Activated CD4-positive, alpha-beta T cell treated with anti-CD3 and anti-CD28 coated beads, Interleukin-10, Interleukin-2, amounts not matched to agents 100 ng/mL and 50 ng/mL, durations not matched to agents 16 hours and 8 hours (primary cell): ENCODE measurements around the gene BCLAF1.
A peak's percentile ranks its signal among the peaks of the same experiment; 100 is the strongest.
"Not testable (repeated sequence)": the region's sequence is repeated elsewhere in the genome, so short reads cannot be mapped to it uniquely, and the experiment has no call there.

ENCODE experiments used
- DNase-seq: peaks from one replicate; pipeline ENCODE4 v3.0.0-alpha.2; 2020

The BCLAF1 gene

GRCh38 chr6:136309171-136309570 lies 19.5 kb upstream of the BCLAF1 start:
- no peak for DNase-seq

DNA sequence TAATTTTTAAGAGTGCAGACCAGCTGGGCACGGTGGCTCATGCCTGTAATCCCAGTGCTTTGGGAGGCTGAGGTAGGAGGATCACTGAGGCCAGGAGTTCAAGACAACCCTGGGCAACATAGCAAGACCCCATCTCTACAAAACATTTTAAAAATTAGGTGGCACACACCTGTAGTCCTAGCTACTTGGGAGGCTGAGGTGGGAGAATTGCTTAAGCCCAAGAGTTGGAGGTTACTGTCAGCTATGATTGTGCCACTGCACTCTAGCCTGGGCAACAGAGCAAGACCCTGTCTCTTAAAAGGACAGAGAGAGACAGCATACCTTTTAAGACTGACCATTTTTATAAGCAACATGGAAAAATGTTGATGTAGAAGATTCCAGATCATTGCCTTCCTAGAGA lies 18.8 kb upstream of the BCLAF1 start:
- DNase-seq: not testable (repeated sequence)

GRCh38 chr6:136307351-136307750 lies 17.7 kb upstream of the BCLAF1 start:
- DNase-seq: no peak

DNA sequence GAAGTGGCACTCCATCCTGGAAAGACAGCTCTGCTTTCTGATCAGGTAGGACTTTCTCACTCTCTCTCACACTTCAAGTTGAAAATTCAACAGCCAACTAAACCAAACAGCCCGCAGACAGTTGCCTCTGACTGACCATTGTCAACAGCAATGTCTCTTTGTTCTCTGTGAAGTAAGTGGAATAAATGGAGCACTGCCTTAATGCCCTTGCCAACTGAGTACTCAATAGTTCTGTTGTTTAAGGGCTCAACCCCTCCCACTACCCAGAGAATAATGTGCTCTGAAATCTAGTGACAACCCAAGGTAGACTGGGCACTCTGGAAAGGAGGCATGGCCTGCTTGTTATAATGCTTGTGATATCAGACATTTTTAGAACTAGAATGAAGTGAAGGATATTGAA lies 16.8 kb upstream of the BCLAF1 start:
- DNase-seq: no peak

GRCh38 chr6:136304410-136304809 lies 14.8 kb upstream of the BCLAF1 start:
- no peak for DNase-seq

GRCh38 chr6:136303516-136303915 lies 13.9 kb upstream of the BCLAF1 start:
- DNase-seq: no peak

DNA sequence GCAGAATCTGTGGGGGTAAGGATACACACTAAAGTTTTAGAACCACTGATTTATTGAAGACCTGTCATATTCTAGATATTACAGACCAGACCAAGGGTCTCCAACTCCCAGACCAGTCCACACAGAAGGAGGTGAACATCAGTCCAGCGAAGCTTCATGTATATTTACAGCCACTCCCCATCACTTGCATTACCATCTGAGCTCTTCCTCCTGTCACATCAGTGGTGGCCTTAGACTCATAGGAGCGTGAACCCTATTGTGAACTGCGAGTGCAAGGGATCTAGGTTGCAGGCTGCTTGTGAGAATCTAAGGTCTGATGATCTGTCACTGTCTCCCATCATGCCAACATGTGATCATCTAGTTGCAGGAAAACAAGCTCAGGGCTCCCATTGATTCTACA lies 5.0 kb upstream of the BCLAF1 start:
- no peak for DNase-seq

- DNase-seq: peak; percentile 86
Measured at GRCh38 chr6:136290410-136291010, 864 bp upstream of the BCLAF1 start.

DNA sequence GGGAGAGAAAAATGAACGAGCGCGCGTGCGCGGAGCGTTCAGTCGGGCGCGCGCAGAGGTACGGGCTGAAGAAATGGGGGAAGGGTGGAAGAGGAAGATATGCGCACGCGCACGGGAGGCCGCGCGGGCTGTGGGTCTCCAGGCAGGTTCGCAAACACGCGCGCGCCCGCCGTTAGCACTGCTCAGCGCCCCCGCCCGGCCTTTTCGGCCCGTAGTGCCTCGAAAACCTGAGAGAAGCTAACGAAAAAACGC lies 393 bp downstream of the BCLAF1 start:
- peak; percentile 94 for DNase-seq

GRCh38 chr6:136288566-136289326 lies 900 bp downstream of the BCLAF1 start:
- DNase-seq: peak; percentile 91

GRCh38 chr6:136284909-136285308 lies 4.7 kb downstream of the BCLAF1 start:
- peak; percentile 33 for DNase-seq

GRCh38 chr6:136282906-136283305 lies 6.7 kb downstream of the BCLAF1 start:
- no peak for DNase-seq

- DNase-seq: no peak
Measured at GRCh38 chr6:136280032-136280609, 9.5 kb downstream of the BCLAF1 start.

DNA sequence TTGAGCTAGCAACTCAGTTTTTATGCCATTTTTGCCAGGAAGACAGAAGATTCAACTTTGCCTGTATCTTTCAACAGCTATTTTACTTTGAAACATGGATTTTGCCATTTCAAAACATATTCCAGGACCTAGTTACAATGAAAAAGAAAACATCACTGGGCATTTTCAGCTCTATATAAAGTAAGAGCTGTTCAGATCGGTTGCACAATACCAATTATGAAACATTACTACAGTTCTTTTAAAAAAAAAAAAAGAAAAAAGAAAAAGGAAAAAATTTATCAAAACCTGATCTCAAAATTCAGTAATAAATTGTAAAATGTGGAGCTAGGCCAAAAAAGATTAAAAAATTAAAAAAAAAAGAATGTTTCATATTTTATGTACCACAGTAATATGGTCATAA lies 15.6 kb downstream of the BCLAF1 start:
- DNase-seq: no peak

- no peak for DNase-seq
Measured at GRCh38 chr6:136265101-136265500, 24.5 kb downstream of the BCLAF1 start.

- no peak for DNase-seq
Measured at GRCh38 chr6:136262940-136263339, 26.7 kb downstream of the BCLAF1 start.

DNA sequence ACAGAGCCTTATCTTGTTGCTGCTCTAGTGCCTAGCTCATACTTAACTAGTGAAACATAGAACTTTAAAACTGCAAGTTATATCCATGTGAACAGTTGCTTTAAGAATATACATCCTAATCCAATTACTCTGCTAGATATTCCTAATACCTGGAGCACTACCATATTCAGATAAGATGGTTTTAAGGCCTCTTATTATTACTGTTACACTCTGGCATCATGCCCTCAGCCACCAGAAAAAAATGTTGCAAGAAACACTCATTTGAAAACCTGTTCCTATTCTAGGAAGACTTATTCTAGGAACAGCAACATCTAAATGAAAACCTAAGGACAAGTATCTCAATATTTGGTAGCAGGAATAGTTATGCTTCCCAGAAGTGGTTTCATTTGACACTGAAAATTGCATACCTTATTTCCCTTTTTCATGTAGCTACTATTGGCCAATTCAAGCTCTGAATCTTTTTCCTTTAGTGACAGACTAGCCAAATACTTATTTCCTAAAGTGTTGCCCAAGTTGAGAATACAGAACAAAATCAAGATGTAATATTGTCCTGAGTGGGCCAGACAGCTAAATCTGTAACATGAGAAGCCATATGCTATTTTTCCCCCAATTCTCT lies 34.7 kb downstream of the BCLAF1 start:
- peak; percentile 12 for DNase-seq

DNA sequence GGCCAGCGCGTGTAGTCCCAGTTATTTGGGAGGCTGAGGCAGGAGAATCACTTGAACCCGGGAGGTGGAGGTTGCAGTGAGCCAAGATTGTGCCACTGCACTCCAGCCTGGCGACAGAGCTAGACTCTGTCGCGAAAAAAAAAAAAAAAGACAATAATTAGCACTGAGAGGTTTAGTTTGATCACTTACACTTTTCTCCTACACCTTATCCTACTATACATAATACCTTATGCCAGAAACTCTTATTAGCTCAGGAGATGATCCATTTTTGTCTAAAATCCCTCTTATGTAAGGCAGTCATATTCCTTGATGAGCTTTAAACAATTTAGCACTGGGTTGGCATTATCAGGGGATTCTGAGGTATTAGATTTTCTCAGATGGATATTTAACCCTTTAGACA lies 35.9 kb downstream of the BCLAF1 start:
- DNase-seq: no peak

DNA sequence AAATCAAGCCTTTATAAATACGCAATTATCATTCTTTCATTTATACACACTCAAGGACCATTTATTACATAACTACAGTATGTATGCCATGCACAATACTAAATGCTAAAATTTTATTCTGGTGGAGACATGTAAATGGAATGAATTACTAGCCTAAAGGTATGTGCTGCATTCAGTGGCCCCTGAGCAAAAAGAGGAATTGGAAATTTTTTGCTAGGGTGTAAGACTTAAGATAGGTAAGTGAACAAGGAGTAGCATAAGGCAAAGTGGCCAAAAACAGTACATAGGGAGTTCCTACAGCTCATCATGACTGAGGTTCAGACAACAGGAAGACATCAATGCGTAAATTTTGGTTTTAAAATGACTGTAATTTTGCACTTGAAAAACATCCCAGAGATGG lies 37.2 kb downstream of the BCLAF1 start:
- DNase-seq: peak; percentile 33

DNA sequence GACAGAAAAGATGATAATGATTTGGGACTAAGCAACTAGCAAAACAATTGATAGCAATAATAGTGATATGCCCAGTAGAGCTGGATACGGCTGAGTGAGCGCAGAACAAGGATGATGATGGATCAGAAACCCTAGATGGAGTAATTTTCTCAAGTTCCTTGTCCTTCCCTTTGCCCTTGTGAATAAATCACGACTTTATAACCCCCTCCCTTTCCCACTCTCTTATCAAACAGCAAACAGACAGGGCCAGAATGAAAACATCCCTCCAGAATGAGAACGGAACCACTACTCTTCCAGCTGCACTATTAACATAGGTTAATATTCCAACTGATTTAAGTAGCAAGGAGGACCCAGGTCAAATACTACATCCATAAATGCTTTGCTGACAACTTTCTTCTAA lies 38.3 kb downstream of the BCLAF1 start:
- DNase-seq: no peak

GRCh38 chr6:136250686-136251008 lies 39.0 kb downstream of the BCLAF1 start:
- DNase-seq: no peak

DNA sequence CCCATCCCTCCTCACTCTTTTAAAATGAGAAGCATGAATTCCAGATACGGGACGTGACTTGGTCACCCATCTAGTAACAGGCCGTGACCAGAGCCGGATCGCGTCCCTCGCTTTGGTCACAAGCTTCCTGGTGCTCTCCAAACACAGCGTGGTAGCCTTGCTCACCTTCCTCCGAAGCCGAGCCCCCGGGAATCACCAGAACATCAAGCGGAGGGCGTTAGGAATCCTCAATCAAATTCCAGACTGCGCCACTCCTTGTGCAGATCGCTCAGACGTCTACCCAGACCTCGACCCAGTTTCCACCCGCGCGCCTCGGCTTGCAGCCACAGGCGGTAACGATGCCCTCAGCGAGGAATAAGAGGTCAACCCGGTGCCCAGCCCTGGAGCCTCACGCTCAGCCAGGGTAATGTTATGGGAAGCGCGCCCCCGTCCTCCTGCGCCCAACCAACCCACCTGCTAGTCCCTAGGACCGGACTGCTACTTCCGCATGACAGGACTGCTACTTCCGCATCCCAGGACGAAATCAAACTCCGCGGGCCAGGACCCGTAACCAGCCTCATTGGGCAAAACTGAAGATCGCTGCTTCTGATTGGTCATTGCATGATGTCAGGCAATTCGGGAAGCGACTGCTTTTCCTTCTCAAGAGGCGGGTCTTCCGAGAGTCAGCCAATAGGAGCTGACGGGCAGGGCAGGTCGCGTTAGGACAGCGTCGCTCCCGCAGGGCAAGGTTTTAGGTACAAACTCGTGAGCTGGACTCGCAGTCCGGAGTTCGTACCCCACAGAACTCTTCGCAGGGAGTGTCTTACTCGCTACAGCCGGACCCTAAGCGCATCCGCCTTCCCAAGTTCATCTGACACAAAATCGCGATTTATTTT lies 39.6 kb downstream of the BCLAF1 start, which contains the start of gene MTFR2:
TSS of gene MTFR2 (minus strand) at position 501 of the 875 bp plus-strand sequence. CDS start 1,212 bp downstream, outside the sequence.
- peak; percentile 99 for DNase-seq

DNA sequence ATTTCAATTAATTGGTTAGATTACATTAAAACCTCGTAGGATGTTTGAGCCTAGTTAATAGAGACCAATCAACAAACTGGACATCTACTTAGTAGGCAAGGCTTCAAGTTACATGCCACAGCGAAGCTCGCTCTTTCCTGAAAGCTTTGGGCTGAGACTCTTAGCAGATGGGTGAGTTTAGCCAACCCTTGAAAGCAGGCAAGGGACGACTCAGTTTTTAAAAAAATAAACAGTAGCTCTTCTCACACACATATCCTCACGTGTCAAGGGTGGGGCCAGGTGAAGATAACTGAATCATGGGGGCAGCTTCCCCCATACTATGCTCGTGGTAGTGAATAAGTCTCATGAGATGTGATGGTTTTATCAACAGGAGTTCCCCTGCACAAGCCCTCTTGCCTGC lies 40.3 kb downstream of the BCLAF1 start:
- peak; percentile 14 for DNase-seq
